ENCODE measurements around the gene TSHR. TPM values are rescaled to one million over a fixed set of nuclear protein-coding genes. Genes with fewer than 3 reads are reported as not detected.
"Not testable (repeated sequence)": the region's sequence is repeated elsewhere in the genome, so short reads cannot be mapped to it uniquely, and the experiment has no call there.

The TSHR gene
- total and polyA plus RNA-seq, 2 experiments from 2014 or later = 0.83 TPM; not detected in 1

GRCh38 chr14:80951491-80951890 lies 3.9 kb upstream of the TSHR start:
- H3K9me2 ChIP-seq (replicated peaks; ENCODE audit: insufficient read depth) = no peaks in the 10 kb centered on the region
- no peaks in the 10 kb centered on the region for H3K79me2 ChIP-seq
- no peaks in the 10 kb centered on the region for H3K9me3 ChIP-seq (ENCODE audit: low read depth)
- no peak overlapping the region for H3K4me3 ChIP-seq
- no peaks in the 10 kb centered on the region for H3K4me1 ChIP-seq (ENCODE audit: insufficient read depth)
- no peaks in the 10 kb centered on the region for H4K20me1 ChIP-seq (ENCODE audit: insufficient read depth, poor library complexity, severe bottlenecking)
- TF ChIP-seq CTCF (IDR thresholded peaks at IDR 0.05; ENCODE audit: poor library complexity) (no peak), EZH2phosphoT487 (IDR thresholded peaks at IDR 0.05; ENCODE audit: low read depth, severe bottlenecking, unreplicated experiment) (no peak), EZH2 (IDR thresholded peaks at IDR 0.05; ENCODE audit: borderline replicate concordance) (no peak)
- no peak for DNase-seq (ENCODE audit: low spot score)
- 78% methylated on average over 4 of the region's 4 CpGs for WGBS (ENCODE audit: low lambda C conversion rate, missing lambda C conversion rate)
- H3K27ac ChIP-seq = no peak overlapping the region
- peaks cover 46% of the 10 kb centered on the region for H3K27me3 ChIP-seq
- no peaks in the 10 kb centered on the region for H3K36me3 ChIP-seq (replicated peaks; ENCODE audit: insufficient read depth, low read depth)
- H3K4me2 ChIP-seq = no peak overlapping the region
- no peak overlapping the region for H2AFZ ChIP-seq

GRCh38 chr14:80953211-80953610 lies 2.2 kb upstream of the TSHR start:
- H3K4me2 ChIP-seq; H3K4me1 ChIP-seq (ENCODE audit: insufficient read depth); H3K9me3 ChIP-seq (ENCODE audit: low read depth); H3K9me2 ChIP-seq (replicated peaks; ENCODE audit: insufficient read depth); H3K27ac ChIP-seq; H3K79me2 ChIP-seq; H3K36me3 ChIP-seq (replicated peaks; ENCODE audit: insufficient read depth, low read depth); H4K20me1 ChIP-seq (ENCODE audit: insufficient read depth, poor library complexity, severe bottlenecking); H2AFZ ChIP-seq; H3K4me3 ChIP-seq; DNase-seq (ENCODE audit: low spot score): not testable (repeated sequence)
- WGBS (ENCODE audit: low lambda C conversion rate, missing lambda C conversion rate) = 95% methylated on average over 17 of the region's 18 CpGs
- H3K27me3 ChIP-seq = peaks cover 58% of the 10 kb centered on the region

- TF ChIP-seq EZH2phosphoT487 (IDR thresholded peaks at IDR 0.05; ENCODE audit: low read depth, severe bottlenecking, unreplicated experiment) (no peak), CTCF (IDR thresholded peaks at IDR 0.05; ENCODE audit: poor library complexity) (peak; percentile 91), EZH2 (IDR thresholded peaks at IDR 0.05; ENCODE audit: borderline replicate concordance) (no peak)
- Histone ChIP-seq H3K79me2 (no peaks in the 10 kb centered on the region), H3K9me3 (ENCODE audit: low read depth) (no peaks in the 10 kb centered on the region), H3K9me2 (replicated peaks; ENCODE audit: insufficient read depth) (no peaks in the 10 kb centered on the region), H3K27ac (no peak overlapping the region), H3K4me3 (peak overlapping the region; percentile 66), H2AFZ (peak overlapping the region; percentile 91), H3K36me3 (replicated peaks; ENCODE audit: insufficient read depth, low read depth) (no peaks in the 10 kb centered on the region), H4K20me1 (ENCODE audit: insufficient read depth, poor library complexity, severe bottlenecking) (no peaks in the 10 kb centered on the region), H3K27me3 (peaks cover 57% of the 10 kb centered on the region), H3K4me1 (ENCODE audit: insufficient read depth) (no peaks in the 10 kb centered on the region), H3K4me2 (peak overlapping the region; percentile 97)
- DNase-seq (ENCODE audit: low spot score) = peak; percentile 85
- 3% methylated on average over 29 of the region's 29 CpGs for WGBS (ENCODE audit: low lambda C conversion rate, missing lambda C conversion rate)
Measured at GRCh38 chr14:80954687-80955299, 628 bp upstream of the TSHR start.

DNA sequence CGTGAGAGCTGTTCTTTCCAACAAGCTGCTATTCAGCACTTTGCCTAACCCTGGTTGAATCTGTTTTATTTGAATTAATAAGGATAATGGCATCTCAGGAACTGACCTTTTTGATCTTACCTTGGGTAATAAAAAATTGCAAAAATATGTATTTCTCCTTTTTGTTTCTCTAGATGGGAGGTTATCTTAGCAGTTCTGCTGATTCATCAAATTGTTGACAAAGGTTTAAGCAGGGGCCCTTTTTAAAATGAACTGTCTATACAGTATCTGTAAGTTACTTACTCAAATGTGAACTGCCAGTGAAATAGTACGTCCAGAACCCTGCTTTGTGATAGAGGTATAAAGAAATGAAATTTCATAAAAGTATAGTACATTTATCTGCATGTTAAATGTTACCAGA lies 681 bp downstream of the TSHR start:
- no peak overlapping the region for H3K27ac ChIP-seq
- no peak for DNase-seq (ENCODE audit: low spot score)
- no peaks in the 10 kb centered on the region for H3K36me3 ChIP-seq (replicated peaks; ENCODE audit: insufficient read depth, low read depth)
- H3K9me3 ChIP-seq (ENCODE audit: low read depth) = no peaks in the 10 kb centered on the region
- WGBS (ENCODE audit: low lambda C conversion rate, missing lambda C conversion rate) = 72% methylated on average over 2 of the region's 2 CpGs
- no peak overlapping the region for H3K4me2 ChIP-seq
- H3K27me3 ChIP-seq = peaks cover 51% of the 10 kb centered on the region
- no peaks in the 10 kb centered on the region for H3K4me1 ChIP-seq (ENCODE audit: insufficient read depth)
- no peak for TF ChIP-seq EZH2 (IDR thresholded peaks at IDR 0.05; ENCODE audit: borderline replicate concordance)
- no peak for TF ChIP-seq EZH2phosphoT487 (IDR thresholded peaks at IDR 0.05; ENCODE audit: low read depth, severe bottlenecking, unreplicated experiment)
- TF ChIP-seq CTCF (IDR thresholded peaks at IDR 0.05; ENCODE audit: poor library complexity) = no peak
- H3K4me3 ChIP-seq = no peak overlapping the region
- H4K20me1 ChIP-seq (ENCODE audit: insufficient read depth, poor library complexity, severe bottlenecking) = no peaks in the 10 kb centered on the region
- no peaks in the 10 kb centered on the region for H3K79me2 ChIP-seq
- H3K9me2 ChIP-seq (replicated peaks; ENCODE audit: insufficient read depth) = no peaks in the 10 kb centered on the region
- H2AFZ ChIP-seq = no peak overlapping the region
